NCI-H2171 treated with DMSO at 0.1 percent for 48 hours (cell line): ENCODE results near the gene IQCE.
A peak's percentile ranks its signal among the peaks of the same experiment; 100 is the strongest.

Experiments used
- DNase-seq: peaks from one replicate; lab custom pipeline; 2025; lab: John Stamatoyannopoulos, UW

The IQCE gene

GRCh38 chr7:2558629-2559282, at the start of gene IQCE:
TSS of gene IQCE (plus strand) at chr7:2558979. CDS start at chr7:2559182, 203 bp downstream.
- peak; percentile 75 for DNase-seq

GRCh38 chr7:2509298-2509906, 49.4 kb upstream of the IQCE start:
- no peak for DNase-seq

- no peak for DNase-seq
Observed at GRCh38 chr7:2510130-2510776, 48.5 kb upstream of the IQCE start.

- no peak for DNase-seq
Observed at GRCh38 chr7:2510909-2511768, 47.6 kb upstream of the IQCE start.

- DNase-seq, result no peak
Observed at GRCh38 chr7:2511769-2512168, 47.0 kb upstream of the IQCE start.

- DNase-seq, result no peak
Observed at GRCh38 chr7:2512179-2512661, 46.6 kb upstream of the IQCE start.

- no peak for DNase-seq
Observed at GRCh38 chr7:2512713-2513112, 46.1 kb upstream of the IQCE start.

- DNase-seq, result no peak
Observed at GRCh38 chr7:2513702-2514101, 45.1 kb upstream of the IQCE start.

- no peak for DNase-seq
Observed at GRCh38 chr7:2514473-2515423, 44.0 kb upstream of the IQCE start.

- DNase-seq, result no peak
Observed at GRCh38 chr7:2515424-2516193, 43.2 kb upstream of the IQCE start.

- DNase-seq, result no peak
Observed at GRCh38 chr7:2516194-2516555, 42.6 kb upstream of the IQCE start.

GRCh38 chr7:2517026-2517425, 41.8 kb upstream of the IQCE start:
- no peak for DNase-seq

GRCh38 chr7:2517678-2518507, 40.9 kb upstream of the IQCE start:
- DNase-seq, result peak; percentile 96

- DNase-seq, result no peak
Observed at GRCh38 chr7:2518737-2519118, 40.1 kb upstream of the IQCE start.

GRCh38 chr7:2519119-2519930, 39.5 kb upstream of the IQCE start, which contains the start of gene LFNG:
TSS of gene LFNG (plus strand) at chr7:2519774. CDS start at chr7:2519862, 88 bp downstream.
- peak; percentile 84 for DNase-seq

- DNase-seq, result peak; percentile 45
Observed at GRCh38 chr7:2520131-2520760, 38.5 kb upstream of the IQCE start.

- no peak for DNase-seq
Observed at GRCh38 chr7:2520761-2521290, 38.0 kb upstream of the IQCE start.

GRCh38 chr7:2521341-2521745, 37.4 kb upstream of the IQCE start:
- no peak for DNase-seq
